Heart right ventricle (tissue), 16 donors: ENCODE results near the gene CCN5. TPM values are rescaled to one million over a fixed set of nuclear protein-coding genes. Genes with fewer than 3 reads are reported as not detected.
A peak's percentile ranks its signal among the peaks of the same experiment; 100 is the strongest.

ENCODE experiments used
- ATAC-seq, 8 donors: fragments of 200-7000 bp; cut with Tn5 transposase; one replicate each; pipeline ENCODE4 v1.9.1; 2020; ENCODE audit warnings: mild to moderate bottlenecking in 8 of 8, moderate library complexity in 8 of 8, moderate number of reproducible peaks in 1 of 8
- DNase-seq, 2 donors: peaks; one replicate each; pipeline ENCODE4 v3.0.0-alpha.2; 2020
- H3K27ac ChIP-seq, 10 donors: fragments of 200-600 bp; sonication (generic) in 2 of 10; one replicate each; pipeline versions ENCODE4 v1.5.0 to v1.8.0; 2020 to 2022; ENCODE audit warnings: mild to moderate bottlenecking in 3 of 10
- H3K27me3 ChIP-seq, 7 donors: fragments of 200-600 bp; one replicate each; pipeline ENCODE4 v1.8.0; 2021 to 2022; ENCODE audit warnings: mild to moderate bottlenecking in 2 of 7
- H3K36me3 ChIP-seq, 9 donors: fragments of 200-600 bp; sonication (generic) in 1 of 9; one replicate each; pipeline versions ENCODE4 v1.5.0 to v1.8.0; 2020 to 2022; ENCODE audit warnings: mild to moderate bottlenecking in 2 of 9
- H3K4me1 ChIP-seq, 9 donors: fragments of 200-600 bp; sonication (generic) in 1 of 9; one replicate each; pipeline versions ENCODE4 v1.5.0 to v1.8.0; 2020 to 2022; ENCODE audit warnings: mild to moderate bottlenecking in 4 of 9
- H3K4me3 ChIP-seq, 10 donors: fragments of 200-600 bp; sonication (generic) in 2 of 10; one replicate each; pipeline versions ENCODE4 v1.5.0 to v1.8.0; 2020 to 2022; ENCODE audit warnings: mild to moderate bottlenecking in 7 of 10, moderate library complexity in 2 of 10
- H3K9me3 ChIP-seq, 11 donors: fragments of 200-600 bp in 10 of 11; sonication (generic) in 2 of 11; one replicate each; pipeline versions ENCODE4 v1.5.0 to v1.8.0; 2013 to 2022; ENCODE audit warnings: mild to moderate bottlenecking in 2 of 11, control low read depth in 1 of 11, moderate library complexity in 1 of 11
- CTCF ChIP-seq, 9 donors: fragments of 200-600 bp; sonication (generic) in 2 of 9; IDR thresholded peaks; one replicate each; pipeline versions ENCODE4 v1.5.0 to v1.8.0; 2021 to 2022; ENCODE audit warnings: antibody characterized with exemption in 9 of 9, mild to moderate bottlenecking in 5 of 9, moderate library complexity in 1 of 9
- WGBS, 2 donors: extraction: QIAGEN DNeasy Blood & Tissue Kit; methylation state at CpG; one replicate each; pipeline ENCODE4 v1.1.7; 2013; ENCODE audit warnings: inconsistent platforms in 1 of 2; 5-methylcytosine and 5-hydroxymethylcytosine counted together
- intact Hi-C, 10 donors: fragments of 100-400 bp; cut with DNase I; formaldehyde crosslinking; loops; one replicate each; pipeline versions ENCODE4 v1.11.1 to v1.14.2; 2022
- polyA plus RNA-seq, 2 donors: library from polyadenylated mRNA; stranded (reverse); fragments of 200-250 nt; gene quantifications; one replicate each; pipeline ENCODE4 v1.2.3, GENCODE V29; 2013
- total RNA-seq, 10 donors: library from RNA; stranded (reverse); fragmentation: NEBNext Ultra II Directional in 3 of 10; extraction: Animal tissue kit (Norgen Biotek cat#: 25700) in 3 of 10; gene quantifications; one replicate each; pipeline versions ENCODE4 v1.2.1 to v1.2.4, GENCODE V29; 2021 to 2023
- donor health status: Arrhythmogenic right ventricular cardiomyopathy.
- donor health status: ischemic (EF 13 %, LVEDD 7.1; RV severe dilation, severe dysfunction).
- donor health status: healthy with polysubstance abuse.
- donor health status: DM: no; HTN: yes; CAD: no.
- donor health status: DM: no; HTN: no; CAD: no.
- donor health status: ischemic (EF 25% LVEDD 6.9; RV normal size, moderate dysfunction).
- donor health status: ischemic (EF 25% LVEDD 5.7; RV mildly dilated, moderate dysfunction).
- donor health status: healthy.
- donor health status: DM: yes; HTN: yes; CAD: no.
- donor health status: Ischemic cardiomyopathy.
- donor health status: ischemic (EF 35%, LVEDD 5.7; RV mildly dilated, moderate dysfunction).
- donor health status: nonischemic (EF 11% LVEDD 7.7; RV severe dilation, severe dysfunction).
- donor health status: DM: yes; HTN: yes; CAD: no.
- donor health status: PGD.
- donor health status: ischemic (EF 29% LVEDD 5.4; RV normal size, mild dysfunction).
- donor health status: nonischemic (EF 23%, LVEDD 6.1; RV moderate dilation, normal function).

Gene CCN5
- total and polyA plus RNA-seq, 12 donors: 4.3 to 87.2 (median 14.5) TPM

- TF ChIP-seq CTCF (IDR thresholded peaks at IDR 0.05): peak; percentile 59 to 81 (median 70)
- intact Hi-C loops: loop anchor here in 9 of 10 donors (1.0 to 10.0 kb wide), 6 partner anchors 65 to 217 kb away; partner anchors contain the start of genes RIMS4 (in 1 of the 9), STK4 (in 1 of the 9) and TOMM34 (in 1 of the 9)
- Histone ChIP-seq H3K27me3 (peaks cover 6 to 52% (median 18%) of the 10 kb centered on the region in 7 donors), H3K36me3 (no peaks in the 10 kb centered on the region), H3K27ac (no peak overlapping the region), H3K9me3 (no peaks in the 10 kb centered on the region), H3K4me3 (no peak overlapping the region), H3K4me1 (peaks cover 0 to 37% (median 13%) of the 10 kb centered on the region in 9 donors)
- ATAC-seq (peak; percentile 20 to 76 (median 57)), DNase-seq (peak; percentile 61 to 71)
- 13 to 15% methylated on average over 5 of the region's 5 CpGs for WGBS, 2 donors
These were observed 32.2 kb downstream of the CCN5 start for GRCh38 chr20:44747166-44748004.

- DNase-seq (no peak), ATAC-seq (no peak)
- H3K27ac ChIP-seq: no peak overlapping the region
- H3K4me1 ChIP-seq: peaks cover 0 to 31% (median 13%) of the 10 kb centered on the region in 9 donors
- 71 to 74% methylated on average over 3 of the region's 3 CpGs for WGBS, 2 donors
- H3K27me3 ChIP-seq: peaks cover 6 to 52% (median 18%) of the 10 kb centered on the region in 7 donors
- TF ChIP-seq CTCF (IDR thresholded peaks at IDR 0.05): no peak
- H3K4me3 ChIP-seq: no peak overlapping the region
- no peaks in the 10 kb centered on the region for H3K36me3 ChIP-seq
- H3K9me3 ChIP-seq: no peaks in the 10 kb centered on the region
- intact Hi-C loops: loop anchor here in 3 of 10 donors (2.0 to 10.0 kb wide), 4 partner anchors 64 to 217 kb away; partner anchors contain the start of genes RIMS4 (in 1 of the 3), STK4 (in 1 of the 3) and TOMM34 (in 1 of the 3)
These were observed 32.8 kb downstream of the CCN5 start for GRCh38 chr20:44748005-44748370.

GRCh38 chr20:44750081-44750805 is 35.1 kb downstream of the CCN5 start:
- Histone ChIP-seq H3K4me3 (no peak overlapping the region), H3K27ac (no peak overlapping the region), H3K27me3 (peaks cover 6 to 53% (median 23%) of the 10 kb centered on the region in 7 donors), H3K9me3 (no peaks in the 10 kb centered on the region), H3K36me3 (no peaks in the 10 kb centered on the region), H3K4me1 (peaks cover 0 to 28% (median 13%) of the 10 kb centered on the region in 9 donors)
- peak in 6 of 9 donors; percentile 9 to 56 (median 26) for TF ChIP-seq CTCF (IDR thresholded peaks at IDR 0.05)
- intact Hi-C loops: loop anchor here in 1 of 10 donors (5.0 kb wide), 1 partner anchor 117 kb away; no protein-coding TSS in a partner anchor
- no peak for ATAC-seq
- no peak for DNase-seq
- WGBS, 2 donors: 28 to 40% methylated on average over 71 to 73 of the region's 73 CpGs
